GM12878 (cell line): ENCODE data around the gene C20orf96. TPM values are rescaled to one million over a fixed set of nuclear protein-coding genes. Genes with fewer than 3 reads are reported as not detected.

Source experiments
- ATAC-seq: fragments of 200-7000 bp; cut with Tn5 transposase; 3 replicates; pipeline ENCODE4 v1.9.1; 2020; ENCODE audit warnings: mild to moderate bottlenecking, moderate library complexity
- BruUV-seq: library from RNA; stranded (reverse); fragments of 400-500 nt; replicated peaks from 2 replicates; lab custom pipeline; 2021; lab: Mats Ljungman, UMichigan
- CTCF ChIA-PET: fragments of 300-600 bp; sonication (Branson Sonifier 250); formaldehyde crosslinking; extraction: SDS; loops from one replicate; lab custom pipeline; 2021; ENCODE audit warnings: inconsistent platforms; lab: Yijun Ruan, JAX
- POLR2A ChIA-PET: fragments of 350-600 bp; formaldehyde crosslinking; extraction: SDS; loops from one replicate; lab custom pipeline; 2021; ENCODE audit warnings: inconsistent platforms; lab: Charles Lee
- RAD21 ChIA-PET: fragments of 300-600 bp; sonication (Branson Sonifier 250); formaldehyde crosslinking; loops from one replicate; lab custom pipeline; 2023; ENCODE audit warnings: antibody characterized with exemption; ENCODE audit not compliant: unreplicated experiment; lab: Charles Lee
- SMC1A ChIA-PET: fragments of 300-600 bp; sonication (Branson Sonifier 250); formaldehyde crosslinking; loops from one replicate; lab custom pipeline; 2023; ENCODE audit not compliant: unreplicated experiment, uncharacterized antibody; lab: Charles Lee
- DNase-seq: peaks from one replicate; pipeline ENCODE4 v3.0.0-alpha.2; 2011; ENCODE audit warnings: low read depth, low spot score
- FAIRE-seq: peaks from 3 replicates; lab custom pipeline; 2011; peaks lifted over from hg19 to GRCh38; lab: Jason Lieb, UNC
- H2AFZ ChIP-seq: 2 replicates; pipeline ENCODE4 v1.6.0; 2011; ENCODE audit warnings: low read depth, low read length, control low read depth; ENCODE audit not compliant: control insufficient read depth
- H3K27ac ChIP-seq: 2 replicates; pipeline ENCODE4 v1.5.1; 2011; ENCODE audit warnings: control low read depth; ENCODE audit not compliant: control insufficient read depth, insufficient read depth
- H3K27me3 ChIP-seq, 2 experiments: replicated peaks in 1 of 2; 2 replicates each; pipeline versions ENCODE4 v1.6.0 to v1.6.1; 2011; ENCODE audit warnings: low read length in 1 of 2; ENCODE audit not compliant: control insufficient read depth in 2 of 2, insufficient read depth in 2 of 2
- H3K36me3 ChIP-seq, 2 experiments: 2 replicates each; pipeline ENCODE4 v1.5.1; 2011; ENCODE audit warnings: low read length in 1 of 2; ENCODE audit not compliant: control insufficient read depth in 2 of 2, insufficient read depth in 2 of 2
- H3K4me1 ChIP-seq: 2 replicates; pipeline ENCODE4 v1.6.1; 2011; ENCODE audit warnings: mild to moderate bottlenecking, low read length, moderate library complexity, mixed read lengths; ENCODE audit not compliant: control insufficient read depth, insufficient read depth
- H3K4me2 ChIP-seq: 2 replicates; pipeline ENCODE4 v1.6.0; 2011; ENCODE audit warnings: control low read depth; ENCODE audit not compliant: control insufficient read depth, insufficient read depth
- H3K4me3 ChIP-seq: fragments of 200-600 bp; sonication (generic); 2 replicates; pipeline ENCODE4 v1.5.1; 2016
- H3K79me2 ChIP-seq: 2 replicates; pipeline ENCODE4 v1.6.0; 2011; ENCODE audit warnings: low read length; ENCODE audit not compliant: control insufficient read depth, insufficient read depth
- H3K9ac ChIP-seq: 2 replicates; pipeline ENCODE4 v1.8.0; 2011; ENCODE audit warnings: low read length, control low read depth, mixed read lengths; ENCODE audit not compliant: control insufficient read depth, insufficient read depth
- H3K9me3 ChIP-seq: replicated peaks from 3 replicates; pipeline ENCODE4 v1.5.1; 2011; ENCODE audit warnings: mild to moderate bottlenecking, low read length; ENCODE audit not compliant: control insufficient read depth, insufficient read depth
- H4K20me1 ChIP-seq: 2 replicates; pipeline ENCODE4 v1.6.0; 2011; ENCODE audit not compliant: control insufficient read depth, insufficient read depth
- EGR1 ChIP-seq, 2 experiments: IDR thresholded peaks; 1 replicate in 1 of 2; 2 replicates in 1 of 2; pipeline ENCODE4 v1.6.1; 2011 to 2012; ENCODE audit warnings: low read depth in 2 of 2, low read length in 2 of 2, borderline replicate concordance in 1 of 2, mild to moderate bottlenecking in 1 of 2, moderate library complexity in 1 of 2
- IKZF2 ChIP-seq, 2 experiments: fragments of 450-650 bp; IDR thresholded peaks; 2 replicates each; pipeline ENCODE4 v1.6.1; 2017; ENCODE audit warnings: mild to moderate bottlenecking in 2 of 2, moderate library complexity in 2 of 2
- NR2C1 ChIP-seq: fragments of 450-650 bp; IDR thresholded peaks from 2 replicates; pipeline ENCODE4 v1.6.1; 2017; ENCODE audit warnings: antibody characterized with exemption, mild to moderate bottlenecking, moderate library complexity
- RFX5 ChIP-seq: IDR thresholded peaks from 2 replicates; pipeline ENCODE4 v1.6.1; 2011; ENCODE audit warnings: low read depth, low read length, improper control_type of control experiment
- RUNX3 ChIP-seq: IDR thresholded peaks from 2 replicates; pipeline ENCODE4 v1.6.1; 2012; ENCODE audit warnings: low read length, inconsistent platforms
- SPI1 ChIP-seq: IDR thresholded peaks from 2 replicates; pipeline ENCODE4 v1.6.1; 2011; ENCODE audit warnings: low read depth, mild to moderate bottlenecking, low read length, moderate library complexity, borderline replicate concordance; ENCODE audit not compliant: insufficient read depth
- ZBTB40 ChIP-seq: fragments of 450-650 bp; IDR thresholded peaks from 2 replicates; pipeline ENCODE4 v1.6.1; 2016; ENCODE audit warnings: mild to moderate bottlenecking, moderate library complexity, borderline replicate concordance
- WGBS: methylation state at CpG from one replicate; pipeline ENCODE4 v1.1.6; 2016; ENCODE audit warnings: low lambda C conversion rate; ENCODE audit not compliant: insufficient replicate concordance, insufficient coverage; ENCODE audit errors: missing lambda C conversion rate; 5-methylcytosine and 5-hydroxymethylcytosine counted together
- in situ Hi-C: fragments of 300-500 bp; cut with MboI; formaldehyde crosslinking; loops from 9 replicates; pipeline ENCODE4 v1.14.3; 2018; ENCODE audit warnings: mixed read lengths
- intact Hi-C: fragments of 100-400 bp; cut with micrococcal nuclease; formaldehyde crosslinking; loops from one replicate; pipeline ENCODE4 v1.14.2; 2022; ENCODE audit not compliant: unreplicated experiment
- polyA plus RNA-seq, 11 experiments: library from polyadenylated mRNA; depleted of rRNA in 4 of 11; unstranded in 6 of 11; stranded (reverse) in 5 of 11; fragments of >200 nt; fragmentation: Nextera tagmentation in 4 of 11; fragmentation: Illumina TruSeq in 1 of 11; extraction: Ambion mirVana in 4 of 11; extraction: Trizol in 1 of 11; gene quantifications; 1 replicate in 1 of 11; 2 replicates in 10 of 11; pipeline versions ENCODE4 v1.2.1 to v1.2.3, GENCODE V29; 2011 to 2016; ENCODE audit warnings: inconsistent platforms in 2 of 11, missing spikeins in 2 of 11, low read depth in 1 of 11
- total RNA-seq, 4 experiments: library from RNA; depleted of rRNA in 3 of 4; stranded (reverse); fragments of >200 nt in 3 of 4; fragmentation: Illumina TruSeq in 1 of 4; extraction: Trizol in 1 of 4; gene quantifications; 2 replicates each; pipeline versions ENCODE4 v1.2.1 to v1.2.3, GENCODE V29; 2013 to 2021
- TF ChIP-seq, protein P1 (sequence below): fragments of 450-650 bp; formaldehyde crosslinking; IDR thresholded peaks from 2 replicates; pipeline ENCODE4 v1.5.0; 2022; ENCODE audit warnings: mild to moderate bottlenecking, missing genetic modification characterization

C20orf96 gene
- total and polyA plus RNA-seq, 10 of the 15 experiments (the other 5 are each of a cell fraction or from before 2014, with no cell fraction given) = 1.4 to 8.6 (median 5.9) TPM

DNA sequence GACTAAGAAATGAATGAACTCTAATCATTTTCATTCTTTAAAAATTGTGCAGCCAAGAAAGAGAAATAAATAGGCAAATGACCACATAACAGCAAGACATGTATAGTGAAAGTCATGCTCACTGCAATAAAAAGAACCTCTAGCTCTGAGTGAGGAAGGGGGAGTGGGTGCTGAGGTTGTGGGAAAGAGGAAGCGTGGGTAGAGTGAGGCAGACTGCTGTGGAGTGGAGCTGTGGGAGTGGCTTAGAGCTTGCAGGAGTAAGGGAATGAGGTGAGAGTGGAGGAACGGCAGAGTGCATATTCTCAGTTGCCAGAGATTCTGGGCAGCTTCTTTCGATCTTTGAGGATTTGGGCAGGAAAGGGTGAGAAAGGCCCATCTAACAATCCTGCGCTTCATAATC is 53.1 kb downstream of the C20orf96 start:
- intact Hi-C loops (no loop called here), in situ Hi-C loops (no loop called here)
- Histone ChIP-seq H3K4me2 (peak overlapping the region; percentile 61), H3K9ac (no peak overlapping the region), H4K20me1 (no peaks in the 10 kb centered on the region), H2AFZ (peak overlapping the region; percentile 80), H3K36me3 (no peaks in the 10 kb centered on the region), H3K27ac (0 out of 2 replicates have a peak overlapping the region, but pooled peaks have one; percentile 9), H3K9me3 (no peaks in the 10 kb centered on the region), H3K79me2 (no peaks in the 10 kb centered on the region), H3K4me3 (peak overlapping the region; percentile 22; the same call in 1 of the 2 replicates), H3K27me3 (no peaks in the 10 kb centered on the region), H3K4me1 (peaks cover 10% of the 10 kb centered on the region)
- RAD21 ChIA-PET = interaction anchor here (1.5 to 1.9 kb wide), 2 partner anchors 29 to 93 kb away, joined by 3 to 6 read pairs; no protein-coding TSS in a partner anchor
- CTCF ChIA-PET = interaction anchor here (2.2 kb wide), 1 partner anchor 29 kb away, joined by 8 read pairs; no protein-coding TSS in a partner anchor
- TF ChIP-seq IKZF2 (IDR thresholded peaks at IDR 0.05) (0 out of 4 replicates have a peak, but pooled peaks of 1 of the 2 experiments have one; percentile 40), RUNX3 (peak; percentile 49), NR2C1 (no peak), RFX5 (no peak), EGR1 (IDR thresholded peaks at IDR 0.05; ENCODE audit: borderline replicate concordance in 1 of 2, low read depth in 2 of 2, low read length in 2 of 2) (peak in 1 of 2 experiments; percentile 40; a peak in 1 of 3 replicates), SPI1 (peak; percentile 70; the same call in 1 of the 2 replicates)
- ATAC-seq = peak; percentile 57
- FAIRE-seq = no peak
- DNase-seq = no peak
- WGBS = 0% methylated on average over 4 of the region's 4 CpGs
- POLR2A ChIA-PET = no interaction called here
- no TSS peak for BruUV-seq
- SMC1A ChIA-PET = interaction anchor here (1.0 to 1.6 kb wide), 3 partner anchors 10 to 29 kb away, joined by 3 to 5 read pairs (median 4); no protein-coding TSS in a partner anchor

GRCh38 chr20:235891-236290 is 54.7 kb downstream of the C20orf96 start:
- no peaks in the 10 kb centered on the region for H4K20me1 ChIP-seq
- DNase-seq = no peak
- H3K4me3 ChIP-seq = no peak overlapping the region
- CTCF ChIA-PET = interaction anchor here (1.4 kb wide), 1 partner anchor 30 kb away, joined by 5 read pairs; no protein-coding TSS in a partner anchor
- no peak for FAIRE-seq
- intact Hi-C loops = no loop called here
- no peak overlapping the region for H2AFZ ChIP-seq
- H3K36me3 ChIP-seq = no peaks in the 10 kb centered on the region
- WGBS = 94% methylated on average over 1 of the region's 1 CpG
- RAD21 ChIA-PET = no interaction called here
- H3K4me1 ChIP-seq = peaks cover 10% of the 10 kb centered on the region
- no peaks in the 10 kb centered on the region for H3K9me3 ChIP-seq
- H3K27ac ChIP-seq = no peak overlapping the region
- no peaks in the 10 kb centered on the region for H3K79me2 ChIP-seq
- BruUV-seq = no TSS peak
- POLR2A ChIA-PET = no interaction called here
- no peak for ATAC-seq
- in situ Hi-C loops = no loop called here
- SMC1A ChIA-PET = no interaction called here
- H3K9ac ChIP-seq = no peak overlapping the region
- H3K4me2 ChIP-seq = no peak overlapping the region
- H3K27me3 ChIP-seq = no peaks in the 10 kb centered on the region
- TF ChIP-seq ZBTB40 = no peak
- TF ChIP-seq, protein P1, sequence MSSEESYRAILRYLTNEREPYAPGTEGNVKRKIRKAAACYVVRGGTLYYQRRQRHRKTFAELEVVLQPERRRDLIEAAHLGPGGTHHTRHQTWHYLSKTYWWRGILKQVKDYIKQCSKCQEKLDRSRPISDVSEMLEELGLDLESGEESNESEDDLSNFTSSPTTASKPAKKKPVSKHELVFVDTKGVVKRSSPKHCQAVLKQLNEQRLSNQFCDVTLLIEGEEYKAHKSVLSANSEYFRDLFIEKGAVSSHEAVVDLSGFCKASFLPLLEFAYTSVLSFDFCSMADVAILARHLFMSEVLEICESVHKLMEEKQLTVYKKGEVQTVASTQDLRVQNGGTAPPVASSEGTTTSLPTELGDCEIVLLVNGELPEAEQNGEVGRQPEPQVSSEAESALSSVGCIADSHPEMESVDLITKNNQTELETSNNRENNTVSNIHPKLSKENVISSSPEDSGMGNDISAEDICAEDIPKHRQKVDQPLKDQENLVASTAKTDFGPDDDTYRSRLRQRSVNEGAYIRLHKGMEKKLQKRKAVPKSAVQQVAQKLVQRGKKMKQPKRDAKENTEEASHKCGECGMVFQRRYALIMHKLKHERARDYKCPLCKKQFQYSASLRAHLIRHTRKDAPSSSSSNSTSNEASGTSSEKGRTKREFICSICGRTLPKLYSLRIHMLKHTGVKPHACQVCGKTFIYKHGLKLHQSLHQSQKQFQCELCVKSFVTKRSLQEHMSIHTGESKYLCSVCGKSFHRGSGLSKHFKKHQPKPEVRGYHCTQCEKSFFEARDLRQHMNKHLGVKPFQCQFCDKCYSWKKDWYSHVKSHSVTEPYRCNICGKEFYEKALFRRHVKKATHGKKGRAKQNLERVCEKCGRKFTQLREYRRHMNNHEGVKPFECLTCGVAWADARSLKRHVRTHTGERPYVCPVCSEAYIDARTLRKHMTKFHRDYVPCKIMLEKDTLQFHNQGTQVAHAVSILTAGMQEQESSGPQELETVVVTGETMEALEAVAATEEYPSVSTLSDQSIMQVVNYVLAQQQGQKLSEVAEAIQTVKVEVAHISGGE (CRISPR knock-in tag) = no peak
